Measurements from ENCODE around the gene KRT75.

KRT75 gene

GRCh38 chr12:52438305-52439301, 4.4 kb upstream of the KRT75 start:
- TF ChIP-seq REST (IDR thresholded peaks at IDR 0.05; ENCODE audit: low read depth): no peak
- TF ChIP-seq ZBTB7A (IDR thresholded peaks at IDR 0.05; ENCODE audit: low read depth): no peak
- TF ChIP-seq EP300 (IDR thresholded peaks at IDR 0.05; ENCODE audit: borderline replicate concordance): no peak
- TF ChIP-seq CREB1 (IDR thresholded peaks at IDR 0.05; ENCODE audit: low read depth): no peak
- no peak for TF ChIP-seq USF1 (IDR thresholded peaks at IDR 0.05)
- TF ChIP-seq MAX (IDR thresholded peaks at IDR 0.05): no peak
- no peak for TF ChIP-seq TEAD4 (IDR thresholded peaks at IDR 0.05)
- TF ChIP-seq TCF12 (IDR thresholded peaks at IDR 0.05; ENCODE audit: low read depth): no peak
- no peak for TF ChIP-seq RAD21 (IDR thresholded peaks at IDR 0.05; ENCODE audit: low read depth)
- TF ChIP-seq YY1 (IDR thresholded peaks at IDR 0.05; ENCODE audit: low read depth): no peak
- no peak for TF ChIP-seq CEBPB (IDR thresholded peaks at IDR 0.05)
- TF ChIP-seq NFIC (IDR thresholded peaks at IDR 0.05): no peak
- TF ChIP-seq TAF1 (IDR thresholded peaks at IDR 0.05; ENCODE audit: low read depth): no peak
- no peak for TF ChIP-seq FOXM1 (IDR thresholded peaks at IDR 0.05; ENCODE audit: borderline replicate concordance, low read depth)
- TF ChIP-seq EGR1 (IDR thresholded peaks at IDR 0.05): no peak

GRCh38 chr12:52437508-52437907, 3.3 kb upstream of the KRT75 start:
- TF ChIP-seq TCF12 (IDR thresholded peaks at IDR 0.05; ENCODE audit: low read depth): no peak
- 0 out of 2 replicates have a peak, but pooled peaks have one; percentile 43 for TF ChIP-seq NFIC (IDR thresholded peaks at IDR 0.05)

GRCh38 chr12:52436828-52437474, 2.8 kb upstream of the KRT75 start:
- TF ChIP-seq TAF1 (IDR thresholded peaks at IDR 0.05; ENCODE audit: low read depth) (no peak), CEBPB (IDR thresholded peaks at IDR 0.05) (no peak), FOXM1 (IDR thresholded peaks at IDR 0.05; ENCODE audit: borderline replicate concordance, low read depth) (no peak), USF1 (IDR thresholded peaks at IDR 0.05) (no peak), EGR1 (IDR thresholded peaks at IDR 0.05) (no peak), TEAD4 (IDR thresholded peaks at IDR 0.05) (no peak), ZBTB7A (IDR thresholded peaks at IDR 0.05; ENCODE audit: low read depth) (no peak), RAD21 (IDR thresholded peaks at IDR 0.05; ENCODE audit: low read depth) (no peak), MAX (IDR thresholded peaks at IDR 0.05) (no peak)

GRCh38 chr12:52436000-52436827, 2.0 kb upstream of the KRT75 start:
- TF ChIP-seq EP300 (IDR thresholded peaks at IDR 0.05; ENCODE audit: borderline replicate concordance): peak; percentile 22; the same call in 1 of the 2 replicates
- 0 out of 2 replicates have a peak, but pooled peaks have one; percentile 5 for TF ChIP-seq TEAD4 (IDR thresholded peaks at IDR 0.05)
- no peak for TF ChIP-seq YY1 (IDR thresholded peaks at IDR 0.05; ENCODE audit: low read depth)
- no peak for TF ChIP-seq USF1 (IDR thresholded peaks at IDR 0.05)
- TF ChIP-seq EGR1 (IDR thresholded peaks at IDR 0.05): no peak

GRCh38 chr12:52435659-52435999, 1.5 kb upstream of the KRT75 start:
- TF ChIP-seq TEAD4 (IDR thresholded peaks at IDR 0.05): no peak
- no peak for TF ChIP-seq REST (IDR thresholded peaks at IDR 0.05; ENCODE audit: low read depth)
- no peak for TF ChIP-seq TAF1 (IDR thresholded peaks at IDR 0.05; ENCODE audit: low read depth)
- TF ChIP-seq CREB1 (IDR thresholded peaks at IDR 0.05; ENCODE audit: low read depth): no peak
- TF ChIP-seq EGR1 (IDR thresholded peaks at IDR 0.05): no peak
- TF ChIP-seq ZBTB7A (IDR thresholded peaks at IDR 0.05; ENCODE audit: low read depth): no peak
- TF ChIP-seq MAX (IDR thresholded peaks at IDR 0.05): no peak
- TF ChIP-seq FOXM1 (IDR thresholded peaks at IDR 0.05; ENCODE audit: borderline replicate concordance, low read depth): no peak
- TF ChIP-seq EP300 (IDR thresholded peaks at IDR 0.05; ENCODE audit: borderline replicate concordance): no peak
- TF ChIP-seq RAD21 (IDR thresholded peaks at IDR 0.05; ENCODE audit: low read depth): no peak

Data from Ishikawa (cell line).